HFFc6 (cell line): Measurements from ENCODE around the gene OSBPL2. TPM values are rescaled to one million over a fixed set of nuclear protein-coding genes. Genes with fewer than 3 reads are reported as not detected.
A peak's percentile ranks its signal among the peaks of the same experiment; 100 is the strongest.

Experiments used
- DNase-seq: peaks from one replicate; pipeline ENCODE4 v3.0.0-alpha.2; 2018
- H3K27ac Mint-ChIP-seq: 2 replicates; pipeline ENCODE4 v1.8.0; 2020; ENCODE audit warnings: mild to moderate bottlenecking, mixed read lengths
- H3K27me3 Mint-ChIP-seq: 2 replicates; pipeline ENCODE4 v1.8.0; 2021; ENCODE audit warnings: mild to moderate bottlenecking, moderate library complexity, mixed read lengths; ENCODE audit not compliant: insufficient read depth
- H3K36me3 Mint-ChIP-seq: 2 replicates; pipeline ENCODE4 v1.8.0; 2021; ENCODE audit warnings: low read depth, mixed read lengths
- H3K4me1 Mint-ChIP-seq: 2 replicates; pipeline ENCODE4 v1.8.0; 2020; ENCODE audit warnings: low read depth, mixed read lengths
- H3K4me3 Mint-ChIP-seq: 2 replicates; pipeline ENCODE4 v1.8.0; 2020; ENCODE audit warnings: mild to moderate bottlenecking, moderate library complexity, mixed read lengths
- H3K9me3 Mint-ChIP-seq: 2 replicates; pipeline ENCODE4 v1.8.0; 2020; ENCODE audit warnings: mild to moderate bottlenecking, mixed read lengths
- total RNA-seq, 6 experiments: library from RNA; stranded (reverse); fragmentation: NEBNext Ultra II Directional; extraction: Animal tissue kit (Norgen Biotek cat#: 25700); gene quantifications; 2 replicates in 1 of 6; 3 replicates in 5 of 6; pipeline ENCODE4 v1.2.3, GENCODE V29; 2021
- TF ChIP-seq, protein P1 (sequence below): fragments of 200-600 bp; sonication (generic); IDR thresholded peaks from 2 replicates; pipeline ENCODE4 v1.5.0; 2021; ENCODE audit warnings: antibody characterized with exemption, mild to moderate bottlenecking

Gene OSBPL2
- total RNA-seq, 6 experiments from 2014 or later, result 32.2 to 37.6 (median 33.5) TPM

DNA sequence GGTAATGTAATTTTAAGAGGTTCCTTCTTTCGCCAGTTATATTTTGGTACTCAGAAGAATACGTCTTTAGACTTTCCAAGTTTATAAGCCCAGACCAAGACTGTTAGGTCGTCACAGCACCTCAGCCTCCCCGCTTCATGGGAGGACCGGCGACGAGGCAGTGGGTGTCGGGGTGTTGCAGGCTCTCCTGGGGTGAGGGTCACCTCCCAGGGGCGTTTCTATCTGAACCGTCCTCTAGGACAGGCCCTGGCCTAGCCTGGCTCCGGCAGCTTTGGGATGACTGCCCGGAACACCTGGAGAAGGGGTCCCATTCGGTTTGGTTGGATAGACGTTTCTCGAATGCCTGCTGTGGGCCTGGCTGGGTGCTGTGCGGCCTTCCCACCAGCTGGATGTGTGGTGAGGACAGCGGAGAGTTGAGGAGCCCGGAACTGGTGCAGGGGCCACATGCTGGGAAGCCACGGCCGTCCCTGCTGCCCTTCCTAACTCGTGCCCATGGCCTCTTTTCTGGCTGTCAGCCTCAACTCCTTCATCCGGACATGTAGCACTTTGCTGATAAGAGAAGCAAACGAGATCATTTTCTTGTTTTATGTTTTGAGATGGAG lies 1.1 kb downstream of the OSBPL2 start:
- DNase-seq, result no peak
- peak overlapping the region; percentile 90 for H3K4me3 Mint-ChIP-seq
- TF ChIP-seq, protein P1, sequence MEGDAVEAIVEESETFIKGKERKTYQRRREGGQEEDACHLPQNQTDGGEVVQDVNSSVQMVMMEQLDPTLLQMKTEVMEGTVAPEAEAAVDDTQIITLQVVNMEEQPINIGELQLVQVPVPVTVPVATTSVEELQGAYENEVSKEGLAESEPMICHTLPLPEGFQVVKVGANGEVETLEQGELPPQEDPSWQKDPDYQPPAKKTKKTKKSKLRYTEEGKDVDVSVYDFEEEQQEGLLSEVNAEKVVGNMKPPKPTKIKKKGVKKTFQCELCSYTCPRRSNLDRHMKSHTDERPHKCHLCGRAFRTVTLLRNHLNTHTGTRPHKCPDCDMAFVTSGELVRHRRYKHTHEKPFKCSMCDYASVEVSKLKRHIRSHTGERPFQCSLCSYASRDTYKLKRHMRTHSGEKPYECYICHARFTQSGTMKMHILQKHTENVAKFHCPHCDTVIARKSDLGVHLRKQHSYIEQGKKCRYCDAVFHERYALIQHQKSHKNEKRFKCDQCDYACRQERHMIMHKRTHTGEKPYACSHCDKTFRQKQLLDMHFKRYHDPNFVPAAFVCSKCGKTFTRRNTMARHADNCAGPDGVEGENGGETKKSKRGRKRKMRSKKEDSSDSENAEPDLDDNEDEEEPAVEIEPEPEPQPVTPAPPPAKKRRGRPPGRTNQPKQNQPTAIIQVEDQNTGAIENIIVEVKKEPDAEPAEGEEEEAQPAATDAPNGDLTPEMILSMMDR, result no peak
- peaks cover 12% of the 10 kb centered on the region for H3K4me1 Mint-ChIP-seq
- H3K36me3 Mint-ChIP-seq, result peaks cover 5% of the 10 kb centered on the region; the same call in 1 of the 2 replicates
- peaks cover 2% of the 10 kb centered on the region for H3K27me3 Mint-ChIP-seq
- peak overlapping the region; percentile 78 for H3K27ac Mint-ChIP-seq
- no peaks in the 10 kb centered on the region for H3K9me3 Mint-ChIP-seq

DNA sequence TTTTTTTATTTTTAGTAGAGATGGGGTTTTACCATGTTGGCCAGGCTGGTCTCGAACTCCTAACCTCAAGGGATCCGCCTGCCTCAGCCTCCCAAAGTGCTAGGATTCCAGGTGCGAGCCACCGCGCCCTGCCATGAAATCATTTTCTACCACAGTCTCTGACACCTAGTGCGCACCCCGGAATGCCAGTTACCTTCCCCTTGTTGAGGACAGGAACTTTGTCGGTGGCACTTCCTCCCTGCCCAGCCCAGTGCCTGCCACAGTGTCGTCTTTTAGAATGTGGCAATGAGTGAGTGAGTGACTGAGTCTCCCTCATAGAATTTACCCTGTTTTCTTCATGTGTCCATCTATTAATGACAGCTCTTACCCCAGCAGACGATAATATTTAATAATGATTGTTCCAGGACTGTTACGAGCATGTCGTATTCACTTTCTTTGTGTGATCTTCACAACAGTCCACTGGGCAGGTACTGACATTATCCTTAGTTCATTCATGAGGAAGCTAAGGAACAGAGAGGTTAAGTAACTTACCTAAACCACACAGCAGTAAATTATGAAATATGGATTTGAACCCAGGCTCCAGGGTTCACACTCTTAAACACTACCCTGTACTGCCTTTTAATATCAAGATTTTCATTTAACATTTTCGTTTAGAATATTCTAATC lies 1.8 kb downstream of the OSBPL2 start:
- Mint-ChIP-seq H3K9me3 (no peaks in the 10 kb centered on the region), H3K4me1 (peaks cover 12% of the 10 kb centered on the region), H3K27ac (peak overlapping the region; percentile 56; the same call in 1 of the 2 replicates), H3K27me3 (peaks cover 2% of the 10 kb centered on the region), H3K4me3 (peak overlapping the region; percentile 90), H3K36me3 (peaks cover 5% of the 10 kb centered on the region; the same call in 1 of the 2 replicates)
- no peak for DNase-seq
- TF ChIP-seq, protein P1, result no peak

DNA sequence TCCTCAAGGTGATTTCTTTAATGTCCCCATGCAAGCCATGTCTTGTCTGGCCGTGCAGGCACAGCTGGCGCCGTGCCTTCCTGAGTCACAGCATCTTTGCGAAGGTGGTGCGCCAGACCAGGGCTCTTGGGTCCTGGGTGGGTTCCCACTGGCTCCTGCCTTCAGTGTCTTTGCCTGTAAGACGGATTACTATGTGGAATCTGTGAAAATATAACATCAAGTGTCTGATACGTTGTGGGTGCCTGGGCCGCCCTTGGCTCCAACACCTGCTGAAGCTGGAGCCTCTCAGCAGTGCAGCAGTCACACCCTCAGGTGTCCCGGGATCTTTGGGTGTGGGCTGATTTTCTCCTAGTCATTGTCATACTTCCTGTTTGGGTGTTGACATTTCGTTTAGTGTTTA lies 3.2 kb downstream of the OSBPL2 start:
- Mint-ChIP-seq H3K27ac (no peak overlapping the region), H3K4me3 (no peak overlapping the region)

DNA sequence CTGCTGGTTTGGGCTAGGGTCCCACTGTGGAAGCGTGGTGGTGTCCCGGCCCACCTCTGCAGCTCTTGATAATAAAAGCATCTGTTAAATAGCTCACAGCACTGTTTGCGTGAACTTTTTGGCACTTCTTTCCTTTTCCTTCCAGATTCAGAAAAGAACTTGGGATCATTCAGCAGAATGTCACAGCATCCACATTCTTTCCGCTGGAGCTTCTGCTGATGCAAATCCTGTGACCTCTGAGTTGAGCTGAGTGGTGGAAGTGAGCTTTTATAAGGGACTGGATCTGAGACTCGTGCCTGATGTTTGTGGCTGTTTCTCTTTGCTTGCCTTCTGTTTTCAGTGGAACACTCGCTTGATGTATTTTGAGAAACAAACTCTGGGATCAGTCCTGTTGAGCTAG lies 3.9 kb downstream of the OSBPL2 start:
- TF ChIP-seq, protein P1, result no peak
- Mint-ChIP-seq H3K27ac (no peak overlapping the region), H3K4me3 (no peak overlapping the region), H3K4me1 (peaks cover 12% of the 10 kb centered on the region), H3K36me3 (peaks cover 5% of the 10 kb centered on the region; the same call in 1 of the 2 replicates), H3K27me3 (peaks cover 2% of the 10 kb centered on the region), H3K9me3 (no peaks in the 10 kb centered on the region)
- no peak for DNase-seq

More for the DNA sequence above, 3.2 kb downstream of the OSBPL2 start:
- no peak for DNase-seq
- no peaks in the 10 kb centered on the region for H3K9me3 Mint-ChIP-seq
- peaks cover 12% of the 10 kb centered on the region for H3K4me1 Mint-ChIP-seq
- peaks cover 5% of the 10 kb centered on the region; the same call in 1 of the 2 replicates for H3K36me3 Mint-ChIP-seq
- TF ChIP-seq, protein P1, result no peak
- H3K27me3 Mint-ChIP-seq, result peaks cover 2% of the 10 kb centered on the region

DNA sequence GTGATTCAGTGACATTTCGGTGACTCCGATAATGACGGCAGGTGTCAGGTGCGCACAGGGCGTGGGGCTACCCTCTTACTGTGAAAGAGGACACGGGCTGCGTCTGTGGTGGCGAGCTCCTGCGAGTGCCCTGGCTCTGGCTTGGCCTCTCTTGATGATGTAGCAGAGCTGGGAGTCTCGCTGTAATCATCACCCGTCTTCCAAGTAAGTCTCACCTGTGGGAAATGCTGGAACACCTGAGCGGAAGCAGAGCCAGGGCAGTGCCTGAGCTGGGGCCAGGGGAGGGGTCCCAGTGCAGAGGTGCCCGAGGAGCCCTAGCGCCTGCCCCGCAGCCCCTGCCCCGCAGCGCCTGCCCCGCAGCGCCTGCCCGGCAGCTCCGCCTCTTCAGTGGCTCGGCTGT lies 4.8 kb downstream of the OSBPL2 start:
- H3K36me3 Mint-ChIP-seq, result peaks cover 5% of the 10 kb centered on the region; the same call in 1 of the 2 replicates
- H3K4me3 Mint-ChIP-seq, result no peak overlapping the region
- peaks cover 7% of the 10 kb centered on the region for H3K4me1 Mint-ChIP-seq
- H3K27me3 Mint-ChIP-seq, result peaks cover 2% of the 10 kb centered on the region
- H3K9me3 Mint-ChIP-seq, result no peaks in the 10 kb centered on the region
- no peak overlapping the region for H3K27ac Mint-ChIP-seq
- DNase-seq, result no peak
- TF ChIP-seq, protein P1, result no peak
